ENCODE results near the gene SHB.

DNA sequence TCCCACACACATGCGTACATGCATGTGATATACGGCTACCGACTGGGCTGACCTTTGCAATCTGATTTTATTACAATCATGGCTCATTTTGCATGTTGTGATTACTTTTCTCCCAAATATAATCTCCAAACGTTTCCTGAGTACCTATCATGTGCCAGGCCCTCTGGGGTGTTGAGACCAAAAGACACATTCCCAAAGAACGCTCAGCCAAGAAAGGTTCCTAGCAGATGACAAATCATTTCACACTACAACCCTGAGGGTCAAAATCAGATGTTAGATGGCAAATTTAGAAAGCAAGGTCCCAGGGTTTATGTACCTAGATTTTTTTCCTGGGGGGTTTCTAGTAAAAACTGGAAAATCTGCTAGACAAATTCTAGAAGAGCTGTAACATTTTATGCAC lies 132.7 kb downstream of the SHB start:
- TF ChIP-seq, protein P1, sequence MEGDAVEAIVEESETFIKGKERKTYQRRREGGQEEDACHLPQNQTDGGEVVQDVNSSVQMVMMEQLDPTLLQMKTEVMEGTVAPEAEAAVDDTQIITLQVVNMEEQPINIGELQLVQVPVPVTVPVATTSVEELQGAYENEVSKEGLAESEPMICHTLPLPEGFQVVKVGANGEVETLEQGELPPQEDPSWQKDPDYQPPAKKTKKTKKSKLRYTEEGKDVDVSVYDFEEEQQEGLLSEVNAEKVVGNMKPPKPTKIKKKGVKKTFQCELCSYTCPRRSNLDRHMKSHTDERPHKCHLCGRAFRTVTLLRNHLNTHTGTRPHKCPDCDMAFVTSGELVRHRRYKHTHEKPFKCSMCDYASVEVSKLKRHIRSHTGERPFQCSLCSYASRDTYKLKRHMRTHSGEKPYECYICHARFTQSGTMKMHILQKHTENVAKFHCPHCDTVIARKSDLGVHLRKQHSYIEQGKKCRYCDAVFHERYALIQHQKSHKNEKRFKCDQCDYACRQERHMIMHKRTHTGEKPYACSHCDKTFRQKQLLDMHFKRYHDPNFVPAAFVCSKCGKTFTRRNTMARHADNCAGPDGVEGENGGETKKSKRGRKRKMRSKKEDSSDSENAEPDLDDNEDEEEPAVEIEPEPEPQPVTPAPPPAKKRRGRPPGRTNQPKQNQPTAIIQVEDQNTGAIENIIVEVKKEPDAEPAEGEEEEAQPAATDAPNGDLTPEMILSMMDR (IDR thresholded peaks at IDR 0.05; ENCODE audit: low read length): no peak
- TF ChIP-seq EZH2phosphoT487 (IDR thresholded peaks at IDR 0.05; ENCODE audit: low read length): no peak
